Retina (tissue), 1 donor: ENCODE results near the gene NTM.

ENCODE experiments used
- DNase-seq: peaks from one replicate; pipeline ENCODE4 v3.0.0-alpha.2; 2016

Gene NTM

GRCh38 chr11:131748151-131749050 lies 378.0 kb downstream of the NTM start:
- peak; percentile 80 for DNase-seq

GRCh38 chr11:131749101-131749500 lies 378.7 kb downstream of the NTM start:
- no peak for DNase-seq

GRCh38 chr11:131750152-131750551 lies 379.7 kb downstream of the NTM start:
- DNase-seq = no peak

GRCh38 chr11:131750692-131751091 lies 380.3 kb downstream of the NTM start:
- DNase-seq = no peak

- no peak for DNase-seq
Observed at GRCh38 chr11:131754671-131755070, 384.3 kb downstream of the NTM start.

GRCh38 chr11:131756479-131757110 lies 386.2 kb downstream of the NTM start:
- DNase-seq = no peak

GRCh38 chr11:131758726-131759125 lies 388.3 kb downstream of the NTM start:
- no peak for DNase-seq

- no peak for DNase-seq
Observed at GRCh38 chr11:131759140-131759539, 388.7 kb downstream of the NTM start.

GRCh38 chr11:131760091-131761061 lies 390.0 kb downstream of the NTM start:
- DNase-seq = peak; percentile 50

- DNase-seq = no peak
Observed at GRCh38 chr11:131762346-131763110, 392.1 kb downstream of the NTM start.

- DNase-seq = no peak
Observed at GRCh38 chr11:131763193-131763890, 392.9 kb downstream of the NTM start.

GRCh38 chr11:131764126-131764525 lies 393.7 kb downstream of the NTM start:
- DNase-seq = no peak

- DNase-seq = no peak
Observed at GRCh38 chr11:131764649-131765048, 394.2 kb downstream of the NTM start.

- no peak for DNase-seq
Observed at GRCh38 chr11:131766637-131767036, 396.2 kb downstream of the NTM start.

- no peak for DNase-seq
Observed at GRCh38 chr11:131767421-131767820, 397.0 kb downstream of the NTM start.

GRCh38 chr11:131770801-131771200 lies 400.4 kb downstream of the NTM start:
- DNase-seq = no peak

- DNase-seq = no peak
Observed at GRCh38 chr11:131771471-131771870, 401.1 kb downstream of the NTM start.

GRCh38 chr11:131773626-131774025 lies 403.2 kb downstream of the NTM start:
- no peak for DNase-seq

- DNase-seq = no peak
Observed at GRCh38 chr11:131776211-131776610, 405.8 kb downstream of the NTM start.

GRCh38 chr11:131785801-131786200 lies 415.4 kb downstream of the NTM start:
- no peak for DNase-seq

- no peak for DNase-seq
Observed at GRCh38 chr11:131787119-131787518, 416.7 kb downstream of the NTM start.

GRCh38 chr11:131790586-131790985 lies 420.2 kb downstream of the NTM start:
- DNase-seq = no peak
